ENCODE data around the gene PARL. TPM values are rescaled to one million over a fixed set of nuclear protein-coding genes. Genes with fewer than 3 reads are reported as not detected.

PARL gene
- polyA plus RNA-seq, 1 of the 3 experiments (the other 2 are of a cell fraction), result 50.1 TPM

GRCh38 chr3:183815563-183815940, 69.1 kb downstream of the PARL start:
- CTCF ChIA-PET, result interaction anchor here (0.7 to 2.4 kb wide), 3 partner anchors 10 to 69 kb away, joined by 3 to 14 read pairs (median 4); partner anchors contain the start of genes MAP6D1 and PARL

GRCh38 chr3:183814240-183814639, 70.4 kb downstream of the PARL start:
- WGBS (ENCODE audit: low lambda C conversion rate), result 100% methylated on average over 1 of the region's 1 CpG
- Histone ChIP-seq H3K4me1 (ENCODE audit: control insufficient read depth in 1 of 2, insufficient read depth in 2 of 2, low read depth in 1 of 2, low read length in 1 of 2) (no peaks in the 10 kb centered on the region), H3F3A (replicated peaks; ENCODE audit: insufficient read depth) (no peaks in the 10 kb centered on the region), H4K20me1 (ENCODE audit: insufficient read depth) (no peaks in the 10 kb centered on the region), H3K79me2 (ENCODE audit: insufficient read depth) (no peaks in the 10 kb centered on the region), H3K9ac (no peak overlapping the region), H3K27me3 (ENCODE audit: insufficient read depth) (no peaks in the 10 kb centered on the region), H3K4me3 (ENCODE audit: low read depth in 2 of 2, low read length in 1 of 2) (no peak overlapping the region), H3K36me3 (replicated peaks in 1 of 2; ENCODE audit: control insufficient read depth in 1 of 2, insufficient read depth in 2 of 2, low read length in 1 of 2) (peaks cover 11 to 42% of the 10 kb centered on the region in 2 experiments), H2AFZ (ENCODE audit: low read depth) (no peak overlapping the region), H3K9me3 (no peaks in the 10 kb centered on the region), H3K27ac (ENCODE audit: low read depth in 2 of 2, low read length in 1 of 2) (no peak overlapping the region), H3K9me2 (no peaks in the 10 kb centered on the region), H3K4me2 (no peak overlapping the region)
- ChIA-PET POLR2A (no interaction called here), CTCF (no interaction called here)
- no peak for DNase-seq
- TF ChIP-seq TEAD4 (IDR thresholded peaks at IDR 0.05; ENCODE audit: borderline replicate concordance, insufficient read depth) (no peak), GATA2 (CRISPR knock-in tag; IDR thresholded peaks at IDR 0.05) (no peak), GABPA (IDR thresholded peaks at IDR 0.05; ENCODE audit: low read depth) (no peak), RFX5 (IDR thresholded peaks at IDR 0.05; ENCODE audit: low read length) (no peak), RAD21 (IDR thresholded peaks at IDR 0.05; ENCODE audit: low read length) (no peak), EZH2phosphoT487 (IDR thresholded peaks at IDR 0.05; ENCODE audit: borderline replicate concordance, low read depth) (no peak), FOXJ3 (CRISPR knock-in tag; IDR thresholded peaks at IDR 0.05) (no peak), TAF1 (IDR thresholded peaks at IDR 0.05; ENCODE audit: borderline replicate concordance, low read depth, low read length) (no peak), CHD2 (IDR thresholded peaks at IDR 0.05; ENCODE audit: low read length, partially characterized antibody) (no peak), RCOR1 (IDR thresholded peaks at IDR 0.05; ENCODE audit: low read length) (no peak), ELF1 (IDR thresholded peaks at IDR 0.05) (no peak), EP300 (IDR thresholded peaks at IDR 0.05; ENCODE audit: borderline replicate concordance in 1 of 2, low read depth in 1 of 2, low read length in 1 of 2) (no peak), MXI1 (IDR thresholded peaks at IDR 0.05; ENCODE audit: low read depth, low read length) (no peak), MEF2A (IDR thresholded peaks at IDR 0.05; ENCODE audit: borderline replicate concordance, low read depth) (no peak), SIN3A (IDR thresholded peaks at IDR 0.05; ENCODE audit: borderline replicate concordance, low read depth, low read length) (no peak), TCF12 (IDR thresholded peaks at IDR 0.05) (no peak), NRF1 (IDR thresholded peaks at IDR 0.05; ENCODE audit: low read depth, low read length) (no peak)
- TF ChIP-seq, protein P1, sequence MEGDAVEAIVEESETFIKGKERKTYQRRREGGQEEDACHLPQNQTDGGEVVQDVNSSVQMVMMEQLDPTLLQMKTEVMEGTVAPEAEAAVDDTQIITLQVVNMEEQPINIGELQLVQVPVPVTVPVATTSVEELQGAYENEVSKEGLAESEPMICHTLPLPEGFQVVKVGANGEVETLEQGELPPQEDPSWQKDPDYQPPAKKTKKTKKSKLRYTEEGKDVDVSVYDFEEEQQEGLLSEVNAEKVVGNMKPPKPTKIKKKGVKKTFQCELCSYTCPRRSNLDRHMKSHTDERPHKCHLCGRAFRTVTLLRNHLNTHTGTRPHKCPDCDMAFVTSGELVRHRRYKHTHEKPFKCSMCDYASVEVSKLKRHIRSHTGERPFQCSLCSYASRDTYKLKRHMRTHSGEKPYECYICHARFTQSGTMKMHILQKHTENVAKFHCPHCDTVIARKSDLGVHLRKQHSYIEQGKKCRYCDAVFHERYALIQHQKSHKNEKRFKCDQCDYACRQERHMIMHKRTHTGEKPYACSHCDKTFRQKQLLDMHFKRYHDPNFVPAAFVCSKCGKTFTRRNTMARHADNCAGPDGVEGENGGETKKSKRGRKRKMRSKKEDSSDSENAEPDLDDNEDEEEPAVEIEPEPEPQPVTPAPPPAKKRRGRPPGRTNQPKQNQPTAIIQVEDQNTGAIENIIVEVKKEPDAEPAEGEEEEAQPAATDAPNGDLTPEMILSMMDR (IDR thresholded peaks at IDR 0.05), result no peak

More at GRCh38 chr3:183815563-183815940, 69.1 kb downstream of the PARL start:
- DNase-seq, result no peak
- H3K27ac ChIP-seq (ENCODE audit: low read depth in 2 of 2, low read length in 1 of 2), result no peak overlapping the region
- no peaks in the 10 kb centered on the region for H3F3A ChIP-seq (replicated peaks; ENCODE audit: insufficient read depth)
- no peaks in the 10 kb centered on the region for H3K27me3 ChIP-seq (ENCODE audit: insufficient read depth)
- WGBS (ENCODE audit: low lambda C conversion rate), result 88% methylated on average over 9 of the region's 9 CpGs
- H2AFZ ChIP-seq (ENCODE audit: low read depth), result no peak overlapping the region
- no peak overlapping the region for H3K9ac ChIP-seq
- no peak overlapping the region for H3K4me2 ChIP-seq
- H3K9me2 ChIP-seq, result no peaks in the 10 kb centered on the region
- no peak for TF ChIP-seq EZH2phosphoT487 (IDR thresholded peaks at IDR 0.05; ENCODE audit: borderline replicate concordance, low read depth)
- no peak for TF ChIP-seq SMC3 (IDR thresholded peaks at IDR 0.05; ENCODE audit: low read depth, low read length)
- TF ChIP-seq TCF12 (IDR thresholded peaks at IDR 0.05), result no peak
- TF ChIP-seq FOXM1 (IDR thresholded peaks at IDR 0.05; ENCODE audit: low read depth), result no peak
- no peak for TF ChIP-seq GATA2 (CRISPR knock-in tag; IDR thresholded peaks at IDR 0.05)
- TF ChIP-seq RXRA (IDR thresholded peaks at IDR 0.05; ENCODE audit: borderline replicate concordance, low read depth), result no peak
- no peak for TF ChIP-seq YY1 (IDR thresholded peaks at IDR 0.05; ENCODE audit: low read depth)
- no peak for TF ChIP-seq TAF1 (IDR thresholded peaks at IDR 0.05; ENCODE audit: borderline replicate concordance, low read depth, low read length)
- TF ChIP-seq IRF3 (IDR thresholded peaks at IDR 0.05; ENCODE audit: low read depth, low read length), result no peak
- no peak for TF ChIP-seq FOSL2 (IDR thresholded peaks at IDR 0.05; ENCODE audit: borderline replicate concordance, low read depth)
- TF ChIP-seq NFIC (IDR thresholded peaks at IDR 0.05; ENCODE audit: borderline replicate concordance), result no peak
- H4K20me1 ChIP-seq (ENCODE audit: insufficient read depth), result no peaks in the 10 kb centered on the region
- no peaks in the 10 kb centered on the region for H3K4me1 ChIP-seq (ENCODE audit: control insufficient read depth in 1 of 2, insufficient read depth in 2 of 2, low read depth in 1 of 2, low read length in 1 of 2)
- no peak overlapping the region for H3K4me3 ChIP-seq (ENCODE audit: low read depth in 2 of 2, low read length in 1 of 2)
- POLR2A ChIA-PET, result no interaction called here
- H3K9me3 ChIP-seq, result no peaks in the 10 kb centered on the region
- peaks cover 0 to 29% of the 10 kb centered on the region in 2 experiments for H3K36me3 ChIP-seq (replicated peaks in 1 of 2; ENCODE audit: control insufficient read depth in 1 of 2, insufficient read depth in 2 of 2, low read length in 1 of 2)
- no peaks in the 10 kb centered on the region for H3K79me2 ChIP-seq (ENCODE audit: insufficient read depth)

All from SK-N-SH (cell line).